HG02588 (cell line): ENCODE measurements around the gene DLG2.
"Not testable (repeated sequence)": the region's sequence is repeated elsewhere in the genome, so short reads cannot be mapped to it uniquely, and the experiment has no call there.

Experiments used
- ATAC-seq: cut with Tn5 transposase; IDR thresholded peaks from one replicate; pipeline ENCODE4 v1.9.1; 2021; ENCODE audit warnings: mild to moderate bottlenecking, moderate library complexity; ENCODE audit not compliant: unreplicated experiment

DLG2 gene

GRCh38 chr11:83424376-83425136, 2202.6 kb downstream of the DLG2 start:
- ATAC-seq = no peak

GRCh38 chr11:83422641-83423040, 2204.5 kb downstream of the DLG2 start:
- ATAC-seq = not testable (repeated sequence)

- ATAC-seq = no peak
These were observed 2216.3 kb downstream of the DLG2 start for GRCh38 chr11:83410605-83411565.

GRCh38 chr11:83409891-83410290, 2217.3 kb downstream of the DLG2 start:
- ATAC-seq = no peak

- ATAC-seq = no peak
These were observed 2217.7 kb downstream of the DLG2 start for GRCh38 chr11:83409476-83409875.

GRCh38 chr11:83408946-83409345, 2218.2 kb downstream of the DLG2 start:
- no peak for ATAC-seq
